Neural cell (in vitro differentiated cells): ENCODE data around the gene RPS6KC1. TPM values are rescaled to one million over a fixed set of nuclear protein-coding genes. Genes with fewer than 3 reads are reported as not detected.

Experiments
- H2AFZ ChIP-seq: fragments of 200-600, 300-800 bp; sonication (generic), shearing (Covaris generic); 2 replicates; pipeline ENCODE4 v1.6.0; 2014; ENCODE audit warnings: low read depth, mild to moderate bottlenecking, antibody characterized with exemption, low read length, moderate library complexity
- H3F3A ChIP-seq: fragments of 200-600 bp; shearing (Covaris generic); 2 replicates; pipeline ENCODE4 v1.6.1; 2016; ENCODE audit warnings: mild to moderate bottlenecking, moderate library complexity, mixed read lengths, antibody characterized with exemption, low read length; ENCODE audit not compliant: insufficient read depth, poor library complexity, severe bottlenecking
- H3K27ac ChIP-seq: fragments of 200-600, 300-800 bp; sonication (generic), shearing (Covaris generic); 2 replicates; pipeline ENCODE4 v1.5.1; 2014; ENCODE audit warnings: mild to moderate bottlenecking, low read length, moderate library complexity
- H3K27me3 ChIP-seq: fragments of 300-800, 200-600 bp; sonication (generic), shearing (Covaris generic); 2 replicates; pipeline ENCODE4 v1.6.0; 2014; ENCODE audit warnings: mild to moderate bottlenecking, low read depth, low read length, moderate library complexity; ENCODE audit not compliant: insufficient read depth
- H3K36me3 ChIP-seq: fragments of 300-800, 200-600 bp; sonication (generic), shearing (Covaris generic); 2 replicates; pipeline ENCODE4 v1.5.1; 2014; ENCODE audit warnings: mild to moderate bottlenecking, antibody characterized with exemption, low read length, moderate library complexity; ENCODE audit not compliant: insufficient read depth
- H3K4me2 ChIP-seq: fragments of 300-800, 200-600 bp; sonication (generic), shearing (Covaris generic); 2 replicates; pipeline ENCODE4 v1.6.0; 2014; ENCODE audit warnings: mild to moderate bottlenecking, low read length
- H3K4me3 ChIP-seq: fragments of 300-800, 200-600 bp; sonication (generic), shearing (Covaris generic); 2 replicates; pipeline ENCODE4 v1.5.1; 2014; ENCODE audit warnings: mild to moderate bottlenecking, low read length, moderate library complexity
- H3K79me2 ChIP-seq: fragments of 200-600 bp; shearing (Covaris generic); replicated peaks from 2 replicates; pipeline ENCODE4 v1.6.0; 2014; ENCODE audit warnings: mild to moderate bottlenecking, low read length, moderate library complexity; ENCODE audit not compliant: insufficient read depth
- H3K9ac ChIP-seq: fragments of 300-800, 200-600 bp; sonication (generic), shearing (Covaris generic); 2 replicates; pipeline ENCODE4 v1.6.1; 2016; ENCODE audit warnings: mild to moderate bottlenecking, low read length, mixed read lengths
- H3K9me2 ChIP-seq: fragments of 200-600 bp; shearing (Covaris generic); 2 replicates; pipeline ENCODE4 v1.6.1; 2016; ENCODE audit warnings: mild to moderate bottlenecking, low read length, mixed read lengths; ENCODE audit not compliant: insufficient read depth
- H3K9me3 ChIP-seq: fragments of 200-600, 300-800 bp; sonication (generic), shearing (Covaris generic); 2 replicates; pipeline ENCODE4 v1.6.1; 2016; ENCODE audit warnings: mild to moderate bottlenecking, mixed run types, low read length, moderate library complexity, mixed read lengths
- H4K20me1 ChIP-seq: fragments of 200-600 bp; shearing (Covaris generic); 2 replicates; pipeline ENCODE4 v1.6.1; 2016; ENCODE audit warnings: mild to moderate bottlenecking, mixed run types; ENCODE audit not compliant: insufficient read depth
- CTCF ChIP-seq: fragments of 450-650 bp; IDR thresholded peaks from 2 replicates; pipeline ENCODE4 v1.5.1; 2014; ENCODE audit warnings: antibody characterized with exemption, mild to moderate bottlenecking, moderate library complexity; ENCODE audit not compliant: poor library complexity, severe bottlenecking
- EP300 ChIP-seq: fragments of 450-650 bp; conservative IDR thresholded peaks from 2 replicates; pipeline ENCODE4 v1.6.1; 2014; ENCODE audit warnings: antibody characterized with exemption, mild to moderate bottlenecking, moderate library complexity; ENCODE audit not compliant: poor library complexity, severe bottlenecking
- EZH2 ChIP-seq: fragments of 200-600, 300-800 bp; shearing (Covaris generic), sonication (generic); IDR thresholded peaks from 2 replicates; pipeline ENCODE4 v1.6.1; 2014; ENCODE audit warnings: antibody characterized with exemption, low read length, borderline replicate concordance, mild to moderate bottlenecking; ENCODE audit not compliant: insufficient read depth, poor library complexity, severe bottlenecking
- MXI1 ChIP-seq: fragments of 450-650 bp; conservative IDR thresholded peaks from 2 replicates; pipeline ENCODE4 v1.6.1; 2014; ENCODE audit warnings: antibody characterized with exemption, mild to moderate bottlenecking; ENCODE audit not compliant: poor library complexity, severe bottlenecking
- POLR2AphosphoS5 ChIP-seq: IDR thresholded peaks from 2 replicates; pipeline ENCODE4 v1.6.1; 2012
- RAD21 ChIP-seq: fragments of 450-650 bp; conservative IDR thresholded peaks from 2 replicates; pipeline ENCODE4 v1.6.1; 2014; ENCODE audit warnings: antibody characterized with exemption, mild to moderate bottlenecking, moderate library complexity
- REST ChIP-seq: IDR thresholded peaks from 2 replicates; pipeline ENCODE4 v1.6.1; 2012; ENCODE audit warnings: borderline replicate concordance
- SMC3 ChIP-seq: fragments of 450-650 bp; conservative IDR thresholded peaks from 2 replicates; pipeline ENCODE4 v1.6.1; 2014; ENCODE audit warnings: antibody characterized with exemption, mild to moderate bottlenecking, moderate library complexity; ENCODE audit not compliant: poor library complexity
- TAF1 ChIP-seq: IDR thresholded peaks from 2 replicates; pipeline ENCODE4 v1.6.1; 2012; ENCODE audit warnings: low read depth
- polyA plus RNA-seq: library from polyadenylated mRNA; depleted of rRNA; stranded (reverse); fragments of >200 nt; gene quantifications from 2 replicates; pipeline ENCODE4 v1.2.3, GENCODE V29; 2014

RPS6KC1 gene
- polyA plus RNA-seq, 1 donor from 2014 or later, result 28.1 TPM

DNA sequence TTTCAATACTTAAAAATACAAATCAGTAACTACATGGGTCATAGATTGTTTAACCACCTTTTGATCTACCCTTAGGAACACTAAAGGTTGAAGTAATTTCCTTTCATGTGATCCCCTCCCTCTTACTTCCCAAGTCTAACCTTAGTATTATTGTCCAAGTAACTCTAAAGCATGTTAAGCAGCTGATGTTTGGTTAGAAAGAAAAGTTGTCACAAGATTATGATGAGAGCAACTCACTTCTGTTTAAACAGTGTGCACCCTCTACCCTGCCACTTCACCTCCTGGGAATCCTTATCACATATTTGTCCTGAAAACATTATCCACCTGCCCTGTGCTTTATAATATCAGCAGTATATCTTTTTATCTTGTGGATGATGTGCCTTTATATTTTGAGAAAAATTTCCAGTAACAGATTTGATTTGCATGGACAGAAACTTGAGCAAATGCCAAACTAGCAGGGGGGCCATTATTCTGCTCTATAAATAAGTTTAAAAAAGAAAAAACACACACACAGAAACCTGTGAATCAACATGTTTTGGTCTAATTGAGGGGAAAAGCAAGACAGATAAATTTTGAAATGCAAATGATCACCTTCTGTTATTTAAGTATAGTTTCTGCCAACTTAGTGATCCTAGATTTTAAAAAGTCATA lies 194.3 kb downstream of the RPS6KC1 start:
- H3K9me2 ChIP-seq, result no peaks in the 10 kb centered on the region
- no peak overlapping the region for H3K27ac ChIP-seq
- no peak overlapping the region for H3K4me3 ChIP-seq
- no peaks in the 10 kb centered on the region for H3F3A ChIP-seq
- no peaks in the 10 kb centered on the region for H3K36me3 ChIP-seq
- no peaks in the 10 kb centered on the region for H3K9me3 ChIP-seq
- no peaks in the 10 kb centered on the region for H4K20me1 ChIP-seq
- no peak overlapping the region for H3K9ac ChIP-seq
- H3K79me2 ChIP-seq, result no peaks in the 10 kb centered on the region
- H3K4me2 ChIP-seq, result no peak overlapping the region
- H3K27me3 ChIP-seq, result no peaks in the 10 kb centered on the region
- TF ChIP-seq POLR2AphosphoS5 (no peak), EP300 (no peak), EZH2 (no peak), REST (no peak), CTCF (no peak), RAD21 (no peak), SMC3 (no peak), MXI1 (no peak), TAF1 (no peak)
- H2AFZ ChIP-seq, result no peak overlapping the region

GRCh38 chr1:213247038-213247437 lies 196.0 kb downstream of the RPS6KC1 start:
- Histone ChIP-seq H3K27ac (no peak overlapping the region), H3K4me3 (no peak overlapping the region), H3K36me3 (no peaks in the 10 kb centered on the region), H3K79me2 (no peaks in the 10 kb centered on the region), H2AFZ (no peak overlapping the region), H3K9ac (no peak overlapping the region), H3K4me2 (no peak overlapping the region), H3K27me3 (no peaks in the 10 kb centered on the region), H3F3A (no peaks in the 10 kb centered on the region), H3K9me2 (no peaks in the 10 kb centered on the region), H3K9me3 (no peaks in the 10 kb centered on the region), H4K20me1 (no peaks in the 10 kb centered on the region)
- TF ChIP-seq MXI1 (no peak), TAF1 (no peak), REST (no peak), RAD21 (no peak), EZH2 (no peak), EP300 (no peak), POLR2AphosphoS5 (no peak), CTCF (no peak), SMC3 (no peak)
